ENCODE data around the gene CD59. TPM values are rescaled to one million over a fixed set of nuclear protein-coding genes. Genes with fewer than 3 reads are reported as not detected.

Gene CD59
- total RNA-seq, 4 donors from 2014 or later: 327 to 685 (median 490) TPM

- TF ChIP-seq CTCF (IDR thresholded peaks at IDR 0.05): no peak
- no peak for ATAC-seq (ENCODE audit: low FRiP score)
- DNase-seq (ENCODE audit: low spot score): no peak
These were observed 11.6 kb downstream of the CD59 start for GRCh38 chr11:33724644-33725035.

GRCh38 chr11:33723238-33723881, 12.9 kb downstream of the CD59 start:
- peak; percentile 80 for ATAC-seq (ENCODE audit: low FRiP score)
- no peak for DNase-seq (ENCODE audit: low spot score)
- no peak for TF ChIP-seq CTCF (IDR thresholded peaks at IDR 0.05)

GRCh38 chr11:33722590-33723234, 13.5 kb downstream of the CD59 start:
- no peak for DNase-seq (ENCODE audit: low spot score)
- TF ChIP-seq CTCF (IDR thresholded peaks at IDR 0.05): no peak
- ATAC-seq (ENCODE audit: low FRiP score): peak; percentile 59

GRCh38 chr11:33721984-33722383, 14.2 kb downstream of the CD59 start:
- DNase-seq (ENCODE audit: low spot score) (no peak), ATAC-seq (ENCODE audit: low FRiP score) (no peak)
- no peak for TF ChIP-seq CTCF (IDR thresholded peaks at IDR 0.05)

- no peak for DNase-seq (ENCODE audit: low spot score)
- ATAC-seq (ENCODE audit: low FRiP score): no peak
- no peak for TF ChIP-seq CTCF (IDR thresholded peaks at IDR 0.05)
These were observed 14.8 kb downstream of the CD59 start for GRCh38 chr11:33721426-33721825.

GRCh38 chr11:33719587-33719986, 16.6 kb downstream of the CD59 start:
- no peak for ATAC-seq (ENCODE audit: low FRiP score)
- no peak for DNase-seq (ENCODE audit: low spot score)
- TF ChIP-seq CTCF (IDR thresholded peaks at IDR 0.05): no peak

- TF ChIP-seq CTCF (IDR thresholded peaks at IDR 0.05): no peak
- no peak for DNase-seq (ENCODE audit: low spot score)
- no peak for ATAC-seq (ENCODE audit: low FRiP score)
These were observed 17.8 kb downstream of the CD59 start for GRCh38 chr11:33718440-33718839.

Data from omental fat pad (tissue), 4 donors.